ENCODE data around the gene FBXW9.
A peak's percentile ranks its signal among the peaks of the same experiment; 100 is the strongest.

Gene FBXW9

GRCh38 chr19:12681074-12681987 lies 15.1 kb downstream of the FBXW9 start, which contains the start of gene DHPS (continued):
- TF ChIP-seq ZNF280C (tag by site-specific recombination; IDR thresholded peaks at IDR 0.05) (no peak), ZNF274 (IDR thresholded peaks at IDR 0.05; ENCODE audit: low read length) (no peak), ZNF274 (tag by site-specific recombination; IDR thresholded peaks at IDR 0.05; ENCODE audit: borderline replicate concordance) (no peak), ZNF292 (tag by site-specific recombination; IDR thresholded peaks at IDR 0.05; ENCODE audit: borderline replicate concordance, low read depth) (no peak), ZNF146 (tag by site-specific recombination; IDR thresholded peaks at IDR 0.05) (peak; percentile 26; the same call in 1 of the 2 replicates), SCRT2 (tag by site-specific recombination; IDR thresholded peaks at IDR 0.05) (no peak), MYNN (tag by site-specific recombination; IDR thresholded peaks at IDR 0.05; ENCODE audit: borderline replicate concordance) (no peak), ZBTB21 (tag by site-specific recombination; IDR thresholded peaks at IDR 0.05) (peak; percentile 69), ZNF664 (tag by site-specific recombination; IDR thresholded peaks at IDR 0.05) (no peak), ZNF658 (tag by site-specific recombination; IDR thresholded peaks at IDR 0.05) (no peak), SP2 (tag by site-specific recombination; IDR thresholded peaks at IDR 0.05) (peak; percentile 96), BCL11B (tag by site-specific recombination; IDR thresholded peaks at IDR 0.05; ENCODE audit: low read depth) (no peak), ZSCAN23 (tag by site-specific recombination; IDR thresholded peaks at IDR 0.05) (no peak), RBAK (tag by site-specific recombination; IDR thresholded peaks at IDR 0.05) (no peak), ZNF610 (tag by site-specific recombination; IDR thresholded peaks at IDR 0.05; ENCODE audit: borderline replicate concordance) (no peak; the same call in 1 of the 2 replicates), HOXA7 (CRISPR knock-in tag; IDR thresholded peaks at IDR 0.05; ENCODE audit: borderline replicate concordance) (no peak), ZNF660 (tag by site-specific recombination; IDR thresholded peaks at IDR 0.05) (peak; percentile 78), ZEB2 (tag by site-specific recombination; IDR thresholded peaks at IDR 0.05) (peak; percentile 95), ZNF211 (tag by site-specific recombination; IDR thresholded peaks at IDR 0.05; ENCODE audit: low read depth) (no peak), ZNF350 (tag by site-specific recombination; IDR thresholded peaks at IDR 0.05) (no peak), WT1 (tag by site-specific recombination; IDR thresholded peaks at IDR 0.05) (peak; percentile 47), SCRT1 (tag by site-specific recombination; IDR thresholded peaks at IDR 0.05; ENCODE audit: borderline replicate concordance) (no peak)
- TF ChIP-seq, protein P1, sequence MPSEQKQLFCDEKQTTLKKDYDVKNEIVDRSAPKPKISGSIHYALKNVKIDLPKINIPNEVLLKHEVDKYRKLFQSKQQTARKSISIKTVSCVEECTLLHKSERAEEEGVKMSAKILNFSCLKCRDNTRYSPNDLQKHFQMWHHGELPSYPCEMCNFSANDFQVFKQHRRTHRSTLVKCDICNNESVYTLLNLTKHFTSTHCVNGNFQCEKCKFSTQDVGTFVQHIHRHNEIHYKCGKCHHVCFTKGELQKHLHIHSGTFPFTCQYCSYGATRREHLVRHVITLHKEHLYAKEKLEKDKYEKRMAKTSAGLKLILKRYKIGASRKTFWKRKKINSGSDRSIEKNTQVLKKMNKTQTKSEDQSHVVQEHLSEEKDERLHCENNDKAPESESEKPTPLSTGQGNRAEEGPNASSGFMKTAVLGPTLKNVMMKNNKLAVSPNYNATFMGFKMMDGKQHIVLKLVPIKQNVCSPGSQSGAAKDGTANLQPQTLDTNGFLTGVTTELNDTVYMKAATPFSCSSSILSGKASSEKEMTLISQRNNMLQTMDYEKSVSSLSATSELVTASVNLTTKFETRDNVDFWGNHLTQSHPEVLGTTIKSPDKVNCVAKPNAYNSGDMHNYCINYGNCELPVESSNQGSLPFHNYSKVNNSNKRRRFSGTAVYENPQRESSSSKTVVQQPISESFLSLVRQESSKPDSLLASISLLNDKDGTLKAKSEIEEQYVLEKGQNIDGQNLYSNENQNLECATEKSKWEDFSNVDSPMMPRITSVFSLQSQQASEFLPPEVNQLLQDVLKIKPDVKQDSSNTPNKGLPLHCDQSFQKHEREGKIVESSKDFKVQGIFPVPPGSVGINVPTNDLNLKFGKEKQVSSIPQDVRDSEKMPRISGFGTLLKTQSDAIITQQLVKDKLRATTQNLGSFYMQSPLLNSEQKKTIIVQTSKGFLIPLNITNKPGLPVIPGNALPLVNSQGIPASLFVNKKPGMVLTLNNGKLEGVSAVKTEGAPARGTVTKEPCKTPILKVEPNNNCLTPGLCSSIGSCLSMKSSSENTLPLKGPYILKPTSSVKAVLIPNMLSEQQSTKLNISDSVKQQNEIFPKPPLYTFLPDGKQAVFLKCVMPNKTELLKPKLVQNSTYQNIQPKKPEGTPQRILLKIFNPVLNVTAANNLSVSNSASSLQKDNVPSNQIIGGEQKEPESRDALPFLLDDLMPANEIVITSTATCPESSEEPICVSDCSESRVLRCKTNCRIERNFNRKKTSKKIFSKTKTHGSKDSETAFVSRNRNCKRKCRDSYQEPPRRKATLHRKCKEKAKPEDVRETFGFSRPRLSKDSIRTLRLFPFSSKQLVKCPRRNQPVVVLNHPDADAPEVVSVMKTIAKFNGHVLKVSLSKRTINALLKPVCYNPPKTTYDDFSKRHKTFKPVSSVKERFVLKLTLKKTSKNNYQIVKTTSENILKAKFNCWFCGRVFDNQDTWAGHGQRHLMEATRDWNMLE (tag by site-specific recombination; conservative IDR thresholded peaks at IDR 0.05; ENCODE audit: low read depth): peak; percentile 91
- TF ChIP-seq, protein P2, sequence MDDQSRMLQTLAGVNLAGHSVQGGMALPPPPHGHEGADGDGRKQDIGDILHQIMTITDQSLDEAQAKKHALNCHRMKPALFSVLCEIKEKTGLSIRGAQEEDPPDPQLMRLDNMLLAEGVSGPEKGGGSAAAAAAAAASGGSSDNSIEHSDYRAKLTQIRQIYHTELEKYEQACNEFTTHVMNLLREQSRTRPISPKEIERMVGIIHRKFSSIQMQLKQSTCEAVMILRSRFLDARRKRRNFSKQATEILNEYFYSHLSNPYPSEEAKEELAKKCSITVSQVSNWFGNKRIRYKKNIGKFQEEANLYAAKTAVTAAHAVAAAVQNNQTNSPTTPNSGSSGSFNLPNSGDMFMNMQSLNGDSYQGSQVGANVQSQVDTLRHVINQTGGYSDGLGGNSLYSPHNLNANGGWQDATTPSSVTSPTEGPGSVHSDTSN (CRISPR knock-in tag; IDR thresholded peaks at IDR 0.05): no peak
- TF ChIP-seq, protein P3, sequence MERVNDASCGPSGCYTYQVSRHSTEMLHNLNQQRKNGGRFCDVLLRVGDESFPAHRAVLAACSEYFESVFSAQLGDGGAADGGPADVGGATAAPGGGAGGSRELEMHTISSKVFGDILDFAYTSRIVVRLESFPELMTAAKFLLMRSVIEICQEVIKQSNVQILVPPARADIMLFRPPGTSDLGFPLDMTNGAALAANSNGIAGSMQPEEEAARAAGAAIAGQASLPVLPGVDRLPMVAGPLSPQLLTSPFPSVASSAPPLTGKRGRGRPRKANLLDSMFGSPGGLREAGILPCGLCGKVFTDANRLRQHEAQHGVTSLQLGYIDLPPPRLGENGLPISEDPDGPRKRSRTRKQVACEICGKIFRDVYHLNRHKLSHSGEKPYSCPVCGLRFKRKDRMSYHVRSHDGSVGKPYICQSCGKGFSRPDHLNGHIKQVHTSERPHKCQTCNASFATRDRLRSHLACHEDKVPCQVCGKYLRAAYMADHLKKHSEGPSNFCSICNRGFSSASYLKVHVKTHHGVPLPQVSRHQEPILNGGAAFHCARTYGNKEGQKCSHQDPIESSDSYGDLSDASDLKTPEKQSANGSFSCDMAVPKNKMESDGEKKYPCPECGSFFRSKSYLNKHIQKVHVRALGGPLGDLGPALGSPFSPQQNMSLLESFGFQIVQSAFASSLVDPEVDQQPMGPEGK (tag by site-specific recombination; IDR thresholded peaks at IDR 0.05): peak; percentile 98
- TF ChIP-seq, protein P4, sequence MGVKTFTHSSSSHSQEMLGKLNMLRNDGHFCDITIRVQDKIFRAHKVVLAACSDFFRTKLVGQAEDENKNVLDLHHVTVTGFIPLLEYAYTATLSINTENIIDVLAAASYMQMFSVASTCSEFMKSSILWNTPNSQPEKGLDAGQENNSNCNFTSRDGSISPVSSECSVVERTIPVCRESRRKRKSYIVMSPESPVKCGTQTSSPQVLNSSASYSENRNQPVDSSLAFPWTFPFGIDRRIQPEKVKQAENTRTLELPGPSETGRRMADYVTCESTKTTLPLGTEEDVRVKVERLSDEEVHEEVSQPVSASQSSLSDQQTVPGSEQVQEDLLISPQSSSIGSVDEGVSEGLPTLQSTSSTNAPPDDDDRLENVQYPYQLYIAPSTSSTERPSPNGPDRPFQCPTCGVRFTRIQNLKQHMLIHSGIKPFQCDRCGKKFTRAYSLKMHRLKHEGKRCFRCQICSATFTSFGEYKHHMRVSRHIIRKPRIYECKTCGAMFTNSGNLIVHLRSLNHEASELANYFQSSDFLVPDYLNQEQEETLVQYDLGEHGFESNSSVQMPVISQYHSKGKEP (tag by site-specific recombination; IDR thresholded peaks at IDR 0.05): 0 out of 2 replicates have a peak, but pooled peaks have one; percentile 28
